IMR-90 (cell line): ENCODE results near the gene COMMD8. TPM values are rescaled to one million over a fixed set of nuclear protein-coding genes. Genes with fewer than 3 reads are reported as not detected.

Experiments used
- ATAC-seq: fragments of 200-7000 bp; cut with Tn5 transposase; 2 replicates; pipeline ENCODE4 v1.9.1; 2020; ENCODE audit warnings: low read depth, mild to moderate bottlenecking, moderate library complexity
- BruUV-seq: library from RNA; stranded (reverse); fragments of 400-500 nt; replicated peaks from 2 replicates; lab custom pipeline; 2021; lab: Mats Ljungman, UMichigan
- CTCF ChIA-PET: fragments of 300-600 bp; formaldehyde crosslinking; extraction: SDS; loops from one replicate; lab custom pipeline; 2021; ENCODE audit warnings: antibody characterized with exemption; lab: Yijun Ruan, JAX
- POLR2A ChIA-PET: fragments of 300-600 bp; sonication (Branson Sonifier 250); formaldehyde crosslinking; loops from one replicate; lab custom pipeline; 2022; ENCODE audit warnings: antibody characterized with exemption; ENCODE audit not compliant: unreplicated experiment; lab: Charles Lee
- DNase-seq: peaks from one replicate; pipeline ENCODE4 v3.0.0; 2013
- H2AFZ ChIP-seq: replicated peaks from 2 replicates; pipeline ENCODE3; 2013; ENCODE audit warnings: low read length, mild to moderate bottlenecking; ENCODE audit not compliant: poor library complexity
- H2AK5ac ChIP-seq: 2 replicates; pipeline ENCODE4 v1.6.1; 2013; ENCODE audit warnings: low read depth, low read length, inconsistent platforms
- H2AK9ac ChIP-seq: replicated peaks from 2 replicates; pipeline ENCODE3; 2013; ENCODE audit warnings: mild to moderate bottlenecking, low read depth, low read length, moderate library complexity; ENCODE audit not compliant: poor library complexity
- H2BK120ac ChIP-seq: 2 replicates; pipeline ENCODE4 v1.6.1; 2013; ENCODE audit warnings: low read depth, low read length, inconsistent platforms
- H2BK15ac ChIP-seq: 3 replicates; pipeline ENCODE4 v1.6.1; 2013; ENCODE audit warnings: low read depth, low read length, inconsistent platforms
- H2BK20ac ChIP-seq: 2 replicates; pipeline ENCODE4 v1.6.1; 2013; ENCODE audit warnings: low read depth, mild to moderate bottlenecking, inconsistent platforms, low read length, moderate library complexity
- H2BK5ac ChIP-seq: 2 replicates; pipeline ENCODE4 v1.6.1; 2013; ENCODE audit warnings: mild to moderate bottlenecking, low read depth, low read length, inconsistent platforms; ENCODE audit not compliant: poor library complexity, severe bottlenecking
- H3K14ac ChIP-seq: replicated peaks from 2 replicates; pipeline ENCODE4 v1.6.1; 2013; ENCODE audit warnings: low read depth, low read length, inconsistent platforms
- H3K18ac ChIP-seq: 2 replicates; pipeline ENCODE4 v1.6.1; 2013; ENCODE audit warnings: low read depth, low read length, control low read depth
- H3K23ac ChIP-seq: 2 replicates; pipeline ENCODE4 v1.6.1; 2013; ENCODE audit warnings: low read depth, low read length, inconsistent platforms
- H3K27ac ChIP-seq: 2 replicates; pipeline ENCODE4 v1.5.1; 2013; ENCODE audit warnings: mild to moderate bottlenecking, control low read depth, low read length; ENCODE audit not compliant: insufficient read depth
- H3K27me3 ChIP-seq: 2 replicates; pipeline ENCODE4 v1.6.1; 2013; ENCODE audit warnings: low read length; ENCODE audit not compliant: control insufficient read depth, insufficient read depth
- H3K36me3 ChIP-seq: 2 replicates; pipeline ENCODE4 v1.6.1; 2013; ENCODE audit warnings: low read length, mixed read lengths; ENCODE audit not compliant: control insufficient read depth, insufficient read depth
- H3K4ac ChIP-seq: 2 replicates; pipeline ENCODE4 v1.6.1; 2013; ENCODE audit warnings: low read depth, low read length, inconsistent platforms
- H3K4me1 ChIP-seq: 2 replicates; pipeline ENCODE4 v1.6.1; 2013; ENCODE audit warnings: low read length, mixed read lengths; ENCODE audit not compliant: control insufficient read depth, insufficient read depth
- H3K4me2 ChIP-seq: 2 replicates; pipeline ENCODE4 v1.6.1; 2013; ENCODE audit warnings: low read depth, mild to moderate bottlenecking, control low read depth, low read length, moderate library complexity
- H3K4me3 ChIP-seq: 2 replicates; pipeline ENCODE4 v1.5.1; 2013; ENCODE audit warnings: low read depth, mild to moderate bottlenecking, control low read depth, low read length, moderate library complexity; ENCODE audit not compliant: insufficient read depth
- H3K56ac ChIP-seq: 2 replicates; pipeline ENCODE4 v1.6.1; 2013; ENCODE audit warnings: low read length, inconsistent platforms; ENCODE audit not compliant: insufficient read depth; ENCODE audit errors: extremely low read depth
- H3K79me1 ChIP-seq, 2 experiments: 2 replicates each; pipeline ENCODE4 v1.6.1; 2013; ENCODE audit warnings: low read length in 2 of 2, inconsistent platforms in 1 of 2, low read depth in 1 of 2
- H3K9ac ChIP-seq: 2 replicates; pipeline ENCODE4 v1.6.1; 2013; ENCODE audit warnings: low read depth, low read length, control low read depth
- H3K9me1 ChIP-seq: 2 replicates; pipeline ENCODE4 v1.6.1; 2013; ENCODE audit warnings: low read length, inconsistent platforms; ENCODE audit not compliant: insufficient read depth
- H3K9me3 ChIP-seq: 2 replicates; pipeline ENCODE4 v1.6.1; 2013; ENCODE audit warnings: low read length; ENCODE audit not compliant: control insufficient read depth, insufficient read depth
- H4K20me1 ChIP-seq: 2 replicates; pipeline ENCODE4 v1.6.1; 2013; ENCODE audit warnings: low read length, inconsistent platforms; ENCODE audit not compliant: insufficient read depth
- H4K5ac ChIP-seq: 2 replicates; pipeline ENCODE4 v1.6.1; 2013; ENCODE audit warnings: mild to moderate bottlenecking, low read depth, low read length, control low read depth
- H4K8ac ChIP-seq, 2 experiments: 2 replicates each; pipeline ENCODE4 v1.6.1; 2013; ENCODE audit warnings: low read depth in 2 of 2, low read length in 2 of 2, control low read depth in 1 of 2, inconsistent platforms in 1 of 2
- H4K91ac ChIP-seq: 2 replicates; pipeline ENCODE4 v1.6.1; 2013; ENCODE audit warnings: low read depth, low read length, inconsistent platforms; ENCODE audit not compliant: insufficient read depth
- CEBPB ChIP-seq: IDR thresholded peaks from 2 replicates; pipeline ENCODE4 v1.6.1; 2012; ENCODE audit warnings: low read depth, low read length, improper control_type of control experiment
- CTCF ChIP-seq: conservative IDR thresholded peaks from 2 replicates; pipeline ENCODE4 v1.5.1; 2012; ENCODE audit warnings: mild to moderate bottlenecking, low read depth, low read length, improper control_type of control experiment
- MAFK ChIP-seq: IDR thresholded peaks from 2 replicates; pipeline ENCODE4 v1.6.1; 2012; ENCODE audit warnings: low read depth, low read length, improper control_type of control experiment
- POLR2A ChIP-seq: IDR thresholded peaks from 2 replicates; pipeline ENCODE4 v1.6.1; 2012; ENCODE audit warnings: mild to moderate bottlenecking, low read depth, low read length
- RCOR1 ChIP-seq: IDR thresholded peaks from 2 replicates; pipeline ENCODE4 v1.6.1; 2012; ENCODE audit warnings: mild to moderate bottlenecking, low read length, improper control_type of control experiment; ENCODE audit not compliant: insufficient replicate concordance
- RFX5 ChIP-seq: IDR thresholded peaks from 2 replicates; pipeline ENCODE4 v1.8.0; 2012; ENCODE audit warnings: low read depth, mild to moderate bottlenecking, low read length, moderate library complexity
- WGBS, 2 experiments: methylation state at CpG; one replicate each; pipeline versions ENCODE4 v1.1.5 to v1.1.7; 2013; ENCODE audit warnings: missing lambda C conversion rate in 2 of 2; ENCODE audit not compliant: insufficient read length in 1 of 2; ENCODE audit errors: extremely low coverage in 2 of 2; 5-methylcytosine and 5-hydroxymethylcytosine counted together
- dilution Hi-C: fragments of 300-500 bp; cut with HindIII; formaldehyde crosslinking; loops from one replicate; pipeline ENCODE4 v1.14.3; 2018; ENCODE audit warnings: low sequenced_read_pairs; ENCODE audit not compliant: unreplicated experiment
- in situ Hi-C: fragments of 300-500 bp; cut with MboI; formaldehyde crosslinking; loops from 3 replicates; pipeline ENCODE4 v1.14.3; 2019; ENCODE audit warnings: low sequenced_read_pairs, inconsistent platforms, mixed read lengths
- intact Hi-C: fragments of 100-400 bp; cut with micrococcal nuclease; formaldehyde crosslinking; loops from 2 replicates; pipeline ENCODE4 v1.10.0; 2022
- polyA plus RNA-seq, 3 experiments: library from polyadenylated mRNA; depleted of rRNA; stranded (reverse); fragments of >200 nt; gene quantifications; 2 replicates each; pipeline ENCODE4 v1.2.3, GENCODE V29; 2012; ENCODE audit warnings: low replicate concordance in 1 of 3
- total RNA-seq: library from RNA; depleted of rRNA; stranded (reverse); fragments of >200 nt; gene quantifications from 2 replicates; pipeline ENCODE4 v1.2.3, GENCODE V29; 2012
- TF ChIP-seq, protein P1 (sequence below): fragments of 150-350 bp; IDR thresholded peaks from 2 replicates; pipeline ENCODE4 v1.6.1; 2016; ENCODE audit warnings: low read depth, mild to moderate bottlenecking, low read length, moderate library complexity, borderline replicate concordance

The COMMD8 gene
- total and polyA plus RNA-seq, 2 of the 4 experiments (the other 2 are of a cell fraction): 12.5 to 12.6 TPM

DNA sequence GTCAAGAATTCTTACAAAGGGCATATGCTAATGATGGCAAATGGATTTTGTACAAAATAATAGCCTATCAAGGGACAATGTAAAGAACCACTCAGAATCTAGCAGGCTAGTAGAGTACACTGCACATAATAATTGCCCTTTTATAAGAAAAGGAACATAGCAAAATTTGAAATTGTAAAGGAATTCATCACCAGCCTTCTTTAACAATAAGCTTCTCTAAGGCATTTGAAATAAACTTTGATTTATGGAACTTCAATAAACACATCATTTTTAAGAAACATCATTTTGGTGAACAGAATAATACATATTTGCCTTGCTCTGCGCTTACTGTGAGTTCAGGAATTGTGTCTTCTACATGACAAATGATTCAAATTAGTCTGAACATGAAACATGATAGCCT is 11.9 kb upstream of the COMMD8 start:
- no peak for TF ChIP-seq MAFK
- no peak for TF ChIP-seq POLR2A
- TF ChIP-seq, protein P1, sequence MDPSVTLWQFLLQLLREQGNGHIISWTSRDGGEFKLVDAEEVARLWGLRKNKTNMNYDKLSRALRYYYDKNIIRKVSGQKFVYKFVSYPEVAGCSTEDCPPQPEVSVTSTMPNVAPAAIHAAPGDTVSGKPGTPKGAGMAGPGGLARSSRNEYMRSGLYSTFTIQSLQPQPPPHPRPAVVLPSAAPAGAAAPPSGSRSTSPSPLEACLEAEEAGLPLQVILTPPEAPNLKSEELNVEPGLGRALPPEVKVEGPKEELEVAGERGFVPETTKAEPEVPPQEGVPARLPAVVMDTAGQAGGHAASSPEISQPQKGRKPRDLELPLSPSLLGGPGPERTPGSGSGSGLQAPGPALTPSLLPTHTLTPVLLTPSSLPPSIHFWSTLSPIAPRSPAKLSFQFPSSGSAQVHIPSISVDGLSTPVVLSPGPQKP: no peak
- no peak for TF ChIP-seq CEBPB
- no peak for TF ChIP-seq RFX5
- no peak for TF ChIP-seq RCOR1
- no peak for TF ChIP-seq CTCF
- Histone ChIP-seq H3K9me1 (no peaks in the 10 kb centered on the region), H3K14ac (no peak overlapping the region; the same call in 1 of the 2 replicates), H3K27ac (no peak overlapping the region), H4K5ac (no peak overlapping the region), H3K4me1 (peaks cover 3% of the 10 kb centered on the region; the same call in 1 of the 2 replicates), H3K9ac (no peak overlapping the region), H2BK5ac (no peak overlapping the region), H3K23ac (no peak overlapping the region), H2BK15ac (no peak overlapping the region), H2AK5ac (peak overlapping the region; percentile 26; the same call in 1 of the 2 replicates), H3K4me3 (no peak overlapping the region), H3K79me1 (no peaks in the 10 kb centered on the region), H3K4ac (no peak overlapping the region), H4K20me1 (no peaks in the 10 kb centered on the region), H3K56ac (no peak overlapping the region), H2BK20ac (no peak overlapping the region), H3K18ac (no peak overlapping the region), H3K9me3 (no peaks in the 10 kb centered on the region), H2AK9ac (no peak overlapping the region), H2BK120ac (no peak overlapping the region), H4K8ac (no peak overlapping the region), H3K36me3 (no peaks in the 10 kb centered on the region), H4K91ac (no peak overlapping the region), H3K4me2 (no peak overlapping the region), H2AFZ (no peak overlapping the region), H3K27me3 (no peaks in the 10 kb centered on the region)
- ChIA-PET CTCF (no interaction called here), POLR2A (no interaction called here)
- in situ Hi-C loops (no loop called here), intact Hi-C loops (no loop called here), dilution Hi-C loops (no loop called here)
- ATAC-seq (no peak), DNase-seq (no peak)
- no CpG with 5 or more reads among the region's 1 CpG for WGBS, 2 experiments
- BruUV-seq: no TSS peak
